Measurements from ENCODE around the gene PSEN2. TPM values are rescaled to one million over a fixed set of nuclear protein-coding genes. Genes with fewer than 3 reads are reported as not detected.

The PSEN2 gene
- total and polyA plus RNA-seq, 2 donors (not counting 1 experiment from before 2014, with no cell fraction given): 19.5 to 41.8 TPM

DNA sequence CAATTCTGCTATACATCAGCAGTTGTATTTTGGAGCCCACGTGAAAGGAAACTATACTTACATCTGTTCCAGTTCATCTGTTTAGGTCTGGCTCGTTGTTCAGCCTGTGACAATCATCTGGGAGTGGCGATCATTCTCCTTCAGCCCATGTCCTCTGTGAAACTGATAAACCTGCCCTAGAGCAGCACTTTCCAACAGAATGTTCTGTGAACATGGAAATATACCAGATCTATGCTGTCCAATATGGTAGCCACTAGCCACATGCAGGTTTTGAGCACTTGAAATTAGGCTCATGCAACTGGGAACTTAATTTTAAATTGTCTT is 45.2 kb downstream of the PSEN2 start:
- TF ChIP-seq, protein P1, sequence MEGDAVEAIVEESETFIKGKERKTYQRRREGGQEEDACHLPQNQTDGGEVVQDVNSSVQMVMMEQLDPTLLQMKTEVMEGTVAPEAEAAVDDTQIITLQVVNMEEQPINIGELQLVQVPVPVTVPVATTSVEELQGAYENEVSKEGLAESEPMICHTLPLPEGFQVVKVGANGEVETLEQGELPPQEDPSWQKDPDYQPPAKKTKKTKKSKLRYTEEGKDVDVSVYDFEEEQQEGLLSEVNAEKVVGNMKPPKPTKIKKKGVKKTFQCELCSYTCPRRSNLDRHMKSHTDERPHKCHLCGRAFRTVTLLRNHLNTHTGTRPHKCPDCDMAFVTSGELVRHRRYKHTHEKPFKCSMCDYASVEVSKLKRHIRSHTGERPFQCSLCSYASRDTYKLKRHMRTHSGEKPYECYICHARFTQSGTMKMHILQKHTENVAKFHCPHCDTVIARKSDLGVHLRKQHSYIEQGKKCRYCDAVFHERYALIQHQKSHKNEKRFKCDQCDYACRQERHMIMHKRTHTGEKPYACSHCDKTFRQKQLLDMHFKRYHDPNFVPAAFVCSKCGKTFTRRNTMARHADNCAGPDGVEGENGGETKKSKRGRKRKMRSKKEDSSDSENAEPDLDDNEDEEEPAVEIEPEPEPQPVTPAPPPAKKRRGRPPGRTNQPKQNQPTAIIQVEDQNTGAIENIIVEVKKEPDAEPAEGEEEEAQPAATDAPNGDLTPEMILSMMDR (conservative IDR thresholded peaks at IDR 0.05 in 1 of 2, IDR thresholded peaks at IDR 0.05 in 1 of 2; ENCODE audit: low read depth in 1 of 2, low read length in 2 of 2): no peak
- no peak for TF ChIP-seq EZH2 (IDR thresholded peaks at IDR 0.05; ENCODE audit: low read length, missing control alignments)
- Histone ChIP-seq H2AFZ (ENCODE audit: low read length) (no peak overlapping the region), H3K9ac (ENCODE audit: insufficient read depth, low read length) (no peak overlapping the region), H3K36me3 (ENCODE audit: control insufficient read depth, insufficient read depth, low read length) (no peaks in the 10 kb centered on the region), H3K9me3 (ENCODE audit: control insufficient read depth, insufficient read depth, low read depth, low read length) (no peaks in the 10 kb centered on the region), H3K4me3 (replicated peaks in 1 of 4; ENCODE audit: control extremely low read depth in 1 of 4, insufficient read depth in 1 of 4, low read depth in 3 of 4, low read length in 4 of 4) (no peak overlapping the region), H3K4me1 (ENCODE audit: control insufficient read depth, extremely low read depth, insufficient read depth, low read length) (no peaks in the 10 kb centered on the region), H3K27ac (ENCODE audit: insufficient read depth, low read length) (no peak overlapping the region), H4K20me1 (ENCODE audit: control insufficient read depth, extremely low read depth, insufficient read depth, low read length) (no peaks in the 10 kb centered on the region), H3K79me2 (ENCODE audit: control insufficient read depth, insufficient read depth, low read length) (no peaks in the 10 kb centered on the region), H3K27me3 (ENCODE audit: control insufficient read depth, insufficient read depth, low read length) (no peaks in the 10 kb centered on the region), H3K4me2 (ENCODE audit: extremely low read depth, insufficient read depth, low read length) (no peak overlapping the region)
- DNase-seq (ENCODE audit: low read depth in 2 of 2): no peak

DNA sequence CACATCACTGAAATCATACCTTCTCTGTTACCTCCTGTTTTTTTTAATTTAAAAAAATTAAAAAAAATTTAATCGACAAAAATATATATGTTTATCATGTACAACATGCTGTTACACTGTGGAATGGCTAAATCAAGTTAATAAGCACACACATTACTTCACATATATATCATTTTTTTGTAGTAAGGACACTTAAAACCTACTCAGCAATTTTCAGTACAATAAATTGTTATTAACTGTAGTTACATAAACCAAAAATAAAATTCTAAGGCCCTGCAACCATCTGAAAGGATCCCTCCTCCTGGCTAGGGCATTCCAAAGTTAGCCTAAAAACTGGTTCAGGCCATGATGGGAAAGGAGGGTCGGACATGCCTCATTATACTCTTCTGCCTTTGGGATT is 46.1 kb downstream of the PSEN2 start:
- no peaks in the 10 kb centered on the region for H4K20me1 ChIP-seq (ENCODE audit: control insufficient read depth, extremely low read depth, insufficient read depth, low read length)
- H3K4me1 ChIP-seq (ENCODE audit: control insufficient read depth, extremely low read depth, insufficient read depth, low read length): no peaks in the 10 kb centered on the region
- no peak for DNase-seq (ENCODE audit: low read depth in 2 of 2)
- no peak overlapping the region for H3K9ac ChIP-seq (ENCODE audit: insufficient read depth, low read length)
- H3K27me3 ChIP-seq (ENCODE audit: control insufficient read depth, insufficient read depth, low read length): no peaks in the 10 kb centered on the region
- H3K79me2 ChIP-seq (ENCODE audit: control insufficient read depth, insufficient read depth, low read length): no peaks in the 10 kb centered on the region
- no peak overlapping the region for H3K4me3 ChIP-seq (replicated peaks in 1 of 4; ENCODE audit: control extremely low read depth in 1 of 4, insufficient read depth in 1 of 4, low read depth in 3 of 4, low read length in 4 of 4)
- H2AFZ ChIP-seq (ENCODE audit: low read length): no peak overlapping the region
- H3K36me3 ChIP-seq (ENCODE audit: control insufficient read depth, insufficient read depth, low read length): no peaks in the 10 kb centered on the region
- H3K4me2 ChIP-seq (ENCODE audit: extremely low read depth, insufficient read depth, low read length): no peak overlapping the region
- no peak overlapping the region for H3K27ac ChIP-seq (ENCODE audit: insufficient read depth, low read length)
- TF ChIP-seq, protein P1 (conservative IDR thresholded peaks at IDR 0.05 in 1 of 2, IDR thresholded peaks at IDR 0.05 in 1 of 2; ENCODE audit: low read depth in 1 of 2, low read length in 2 of 2): no peak
- TF ChIP-seq EZH2 (IDR thresholded peaks at IDR 0.05; ENCODE audit: low read length, missing control alignments): no peak
- H3K9me3 ChIP-seq (ENCODE audit: control insufficient read depth, insufficient read depth, low read depth, low read length): no peaks in the 10 kb centered on the region

DNA sequence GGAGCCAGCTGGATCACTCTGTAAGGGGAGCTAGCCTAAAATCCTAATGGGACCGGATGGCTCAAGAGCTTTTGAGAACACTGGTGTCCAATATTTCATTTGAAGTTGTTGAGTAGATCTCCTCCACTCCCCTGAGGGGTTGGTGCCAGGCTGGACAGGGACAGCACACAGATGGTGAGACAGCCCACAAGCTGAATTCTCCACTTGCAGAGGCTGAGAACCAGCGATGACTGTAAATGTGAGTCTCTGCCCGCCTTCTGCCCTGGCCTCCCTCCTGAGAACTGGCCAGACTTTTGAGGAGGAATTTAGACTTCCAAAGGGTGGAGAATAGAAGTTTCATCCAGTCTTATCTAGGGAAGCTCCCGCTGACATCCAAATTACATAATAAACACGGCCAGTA is 49.2 kb downstream of the PSEN2 start:
- no peak for DNase-seq (ENCODE audit: low read depth in 2 of 2)
- Histone ChIP-seq H3K4me3 (replicated peaks in 1 of 4; ENCODE audit: control extremely low read depth in 1 of 4, insufficient read depth in 1 of 4, low read depth in 3 of 4, low read length in 4 of 4) (no peak overlapping the region), H4K20me1 (ENCODE audit: control insufficient read depth, extremely low read depth, insufficient read depth, low read length) (no peaks in the 10 kb centered on the region), H3K79me2 (ENCODE audit: control insufficient read depth, insufficient read depth, low read length) (no peaks in the 10 kb centered on the region), H3K9ac (ENCODE audit: insufficient read depth, low read length) (no peak overlapping the region), H3K9me3 (ENCODE audit: control insufficient read depth, insufficient read depth, low read depth, low read length) (no peaks in the 10 kb centered on the region), H2AFZ (ENCODE audit: low read length) (no peak overlapping the region), H3K27me3 (ENCODE audit: control insufficient read depth, insufficient read depth, low read length) (no peaks in the 10 kb centered on the region), H3K4me1 (ENCODE audit: control insufficient read depth, extremely low read depth, insufficient read depth, low read length) (no peaks in the 10 kb centered on the region), H3K36me3 (ENCODE audit: control insufficient read depth, insufficient read depth, low read length) (no peaks in the 10 kb centered on the region), H3K4me2 (ENCODE audit: extremely low read depth, insufficient read depth, low read length) (no peak overlapping the region), H3K27ac (ENCODE audit: insufficient read depth, low read length) (no peak overlapping the region)
- TF ChIP-seq, protein P1 (conservative IDR thresholded peaks at IDR 0.05 in 1 of 2, IDR thresholded peaks at IDR 0.05 in 1 of 2; ENCODE audit: low read depth in 1 of 2, low read length in 2 of 2): no peak
- no peak for TF ChIP-seq EZH2 (IDR thresholded peaks at IDR 0.05; ENCODE audit: low read length, missing control alignments)
